SK-N-MC (cell line): ENCODE data around the gene MLC1.

ENCODE experiments used
- EZH2 ChIP-seq: fragments of 200-600 bp; sonication (generic); IDR thresholded peaks from one replicate; pipeline ENCODE4 v1.6.1; 2017; ENCODE audit warnings: antibody characterized with exemption
- FOXP2 ChIP-seq: optimal IDR thresholded peaks from 2 replicates; pipeline ENCODE3; 2011; ENCODE audit warnings: mild to moderate bottlenecking, moderate library complexity; ENCODE audit not compliant: insufficient read depth; ENCODE audit errors: extremely low read length, control extremely low read depth
- POLR2AphosphoS5 ChIP-seq: IDR thresholded peaks from 2 replicates; pipeline ENCODE4 v1.6.1; 2012; ENCODE audit warnings: mild to moderate bottlenecking, low read depth, low read length, borderline replicate concordance

DNA sequence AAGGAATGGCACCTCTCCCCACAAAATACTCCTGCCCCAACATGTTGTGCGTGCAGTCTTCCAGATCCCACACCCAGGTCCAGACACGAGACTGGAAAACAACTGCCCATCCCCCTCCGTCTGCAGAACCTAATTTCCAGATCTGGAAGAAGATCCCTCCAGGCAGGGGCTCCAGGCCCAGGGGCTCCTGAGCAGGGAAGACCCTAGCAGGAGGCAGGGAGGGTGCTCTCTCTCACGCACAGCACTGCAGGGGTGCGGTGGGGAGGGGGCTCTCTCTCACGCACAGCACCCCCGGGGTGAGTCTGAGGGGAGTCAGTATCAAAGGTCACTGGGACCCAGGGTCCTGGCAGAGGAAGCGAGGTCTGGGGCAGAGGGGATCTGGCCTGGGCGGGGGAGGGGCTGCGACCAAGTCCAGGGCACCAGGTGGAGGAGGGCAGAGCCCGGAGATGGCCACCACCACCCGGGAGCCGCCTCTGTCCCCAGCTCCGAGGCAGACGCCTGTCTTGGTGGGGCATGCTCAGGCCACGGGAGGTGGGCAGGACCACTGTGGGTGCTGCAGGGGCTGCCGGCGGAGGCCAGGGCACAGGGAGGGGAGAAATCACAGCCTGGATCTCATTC lies 1.7 kb downstream of the MLC1 start:
- no peak for TF ChIP-seq POLR2AphosphoS5
- no peak for TF ChIP-seq EZH2
- TF ChIP-seq FOXP2: no peak
